Neutrophil (primary cell): Measurements from ENCODE around the gene OR2F2.

ENCODE experiments used
- H3K27ac ChIP-seq: fragments of 200-600 bp; sonication (generic); 2 replicates; pipeline ENCODE4 v1.5.1; 2016; ENCODE audit warnings: mild to moderate bottlenecking, moderate library complexity
- H3K27me3 ChIP-seq: fragments of 200-600 bp; sonication (generic); 2 replicates; pipeline ENCODE4 v1.6.0; 2016; ENCODE audit warnings: mild to moderate bottlenecking
- H3K36me3 ChIP-seq: fragments of 200-600 bp; sonication (generic); 2 replicates; pipeline ENCODE4 v1.5.1; 2017
- H3K4me1 ChIP-seq, 2 experiments: fragments of 200-600 bp in 1 of 2; sonication (generic) in 1 of 2; 1 replicate in 1 of 2; 2 replicates in 1 of 2; pipeline versions ENCODE4 v1.5.1 to v1.6.1; 2013 to 2016; ENCODE audit warnings: low read depth in 1 of 2, low read length in 1 of 2, mild to moderate bottlenecking in 1 of 2, moderate library complexity in 1 of 2; ENCODE audit not compliant: control insufficient read depth in 1 of 2, insufficient read depth in 1 of 2
- H3K4me3 ChIP-seq, 2 experiments: fragments of 200-600 bp in 1 of 2; sonication (generic) in 1 of 2; 1 replicate in 1 of 2; 2 replicates in 1 of 2; pipeline ENCODE4 v1.5.1; 2013 to 2016; ENCODE audit warnings: low read depth in 1 of 2, low read length in 1 of 2, mild to moderate bottlenecking in 1 of 2, moderate library complexity in 1 of 2
- H3K9me3 ChIP-seq: fragments of 200-600 bp; sonication (generic); 2 replicates; pipeline ENCODE4 v1.5.1; 2016
- TF ChIP-seq, protein P1 (sequence below): fragments of 200-600 bp; sonication (generic); IDR thresholded peaks from 2 replicates; pipeline ENCODE4 v1.5.1; 2016; ENCODE audit warnings: antibody characterized with exemption

OR2F2 gene

GRCh38 chr7:143906895-143907294, 28.1 kb upstream of the OR2F2 start:
- Histone ChIP-seq H3K27me3 (no peaks in the 10 kb centered on the region), H3K4me3 (no peak overlapping the region), H3K4me1 (peaks cover 0 to under 1% of the 10 kb centered on the region in 2 experiments), H3K27ac (no peak overlapping the region), H3K9me3 (no peaks in the 10 kb centered on the region), H3K36me3 (no peaks in the 10 kb centered on the region)
- TF ChIP-seq, protein P1, sequence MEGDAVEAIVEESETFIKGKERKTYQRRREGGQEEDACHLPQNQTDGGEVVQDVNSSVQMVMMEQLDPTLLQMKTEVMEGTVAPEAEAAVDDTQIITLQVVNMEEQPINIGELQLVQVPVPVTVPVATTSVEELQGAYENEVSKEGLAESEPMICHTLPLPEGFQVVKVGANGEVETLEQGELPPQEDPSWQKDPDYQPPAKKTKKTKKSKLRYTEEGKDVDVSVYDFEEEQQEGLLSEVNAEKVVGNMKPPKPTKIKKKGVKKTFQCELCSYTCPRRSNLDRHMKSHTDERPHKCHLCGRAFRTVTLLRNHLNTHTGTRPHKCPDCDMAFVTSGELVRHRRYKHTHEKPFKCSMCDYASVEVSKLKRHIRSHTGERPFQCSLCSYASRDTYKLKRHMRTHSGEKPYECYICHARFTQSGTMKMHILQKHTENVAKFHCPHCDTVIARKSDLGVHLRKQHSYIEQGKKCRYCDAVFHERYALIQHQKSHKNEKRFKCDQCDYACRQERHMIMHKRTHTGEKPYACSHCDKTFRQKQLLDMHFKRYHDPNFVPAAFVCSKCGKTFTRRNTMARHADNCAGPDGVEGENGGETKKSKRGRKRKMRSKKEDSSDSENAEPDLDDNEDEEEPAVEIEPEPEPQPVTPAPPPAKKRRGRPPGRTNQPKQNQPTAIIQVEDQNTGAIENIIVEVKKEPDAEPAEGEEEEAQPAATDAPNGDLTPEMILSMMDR, result no peak

DNA sequence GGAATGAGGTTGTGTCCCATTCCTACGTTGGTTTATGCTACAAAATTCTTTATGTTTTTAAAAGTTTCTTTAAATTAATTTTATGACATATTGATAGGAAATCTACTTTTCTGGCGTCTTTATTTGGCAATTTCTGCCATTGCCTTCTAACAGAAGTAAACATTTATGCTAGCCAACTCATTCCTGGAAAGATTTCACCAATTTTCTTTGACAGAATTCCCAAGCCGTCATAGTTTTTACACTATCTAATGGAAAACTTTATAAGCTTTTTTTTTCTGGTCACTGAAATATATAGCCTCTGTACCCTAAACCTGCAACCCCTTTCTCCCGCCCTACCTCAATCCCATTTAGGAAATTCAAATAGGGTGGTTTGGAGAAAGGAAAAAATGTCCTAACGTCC, 26.9 kb upstream of the OR2F2 start:
- no peak overlapping the region for H3K27ac ChIP-seq
- TF ChIP-seq, protein P1, result no peak
- H3K9me3 ChIP-seq, result no peaks in the 10 kb centered on the region
- no peak overlapping the region for H3K4me3 ChIP-seq
- H3K36me3 ChIP-seq, result no peaks in the 10 kb centered on the region
- H3K27me3 ChIP-seq, result no peaks in the 10 kb centered on the region
- no peaks in the 10 kb centered on the region for H3K4me1 ChIP-seq

DNA sequence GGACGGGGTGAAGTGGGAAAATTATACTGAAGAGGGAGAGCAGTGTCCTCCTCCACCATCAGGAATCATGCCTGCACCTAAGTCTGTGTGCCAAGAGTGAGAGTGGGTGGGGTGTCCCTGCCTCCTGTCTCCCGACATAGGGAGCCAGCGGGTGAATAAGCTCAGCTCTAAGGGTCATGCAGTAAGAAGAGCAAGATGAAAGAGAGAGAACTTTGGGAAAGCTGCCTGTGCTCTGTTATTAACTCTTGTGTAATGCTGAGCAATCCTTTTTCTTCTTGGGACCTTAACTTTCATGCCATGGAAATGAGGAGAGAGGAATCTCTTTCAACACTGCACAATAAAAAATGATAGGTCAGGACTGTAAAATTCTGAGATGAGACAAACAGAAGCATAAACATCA, 25.2 kb upstream of the OR2F2 start:
- H3K36me3 ChIP-seq, result no peaks in the 10 kb centered on the region
- H3K9me3 ChIP-seq, result no peaks in the 10 kb centered on the region
- no peaks in the 10 kb centered on the region for H3K4me1 ChIP-seq
- no peak overlapping the region for H3K27ac ChIP-seq
- TF ChIP-seq, protein P1, result no peak
- H3K27me3 ChIP-seq, result no peaks in the 10 kb centered on the region
- H3K4me3 ChIP-seq, result no peak overlapping the region

- Histone ChIP-seq H3K27ac (no peak overlapping the region), H3K27me3 (no peaks in the 10 kb centered on the region), H3K9me3 (no peaks in the 10 kb centered on the region), H3K4me1 (no peaks in the 10 kb centered on the region), H3K4me3 (no peak overlapping the region), H3K36me3 (no peaks in the 10 kb centered on the region)
- TF ChIP-seq, protein P1, result no peak
Measured at GRCh38 chr7:143910473-143911248, 24.4 kb upstream of the OR2F2 start.

- Histone ChIP-seq H3K27ac (no peak overlapping the region), H3K27me3 (no peaks in the 10 kb centered on the region), H3K9me3 (no peaks in the 10 kb centered on the region), H3K4me1 (no peaks in the 10 kb centered on the region), H3K4me3 (no peak overlapping the region), H3K36me3 (no peaks in the 10 kb centered on the region)
- TF ChIP-seq, protein P1, result no peak
Measured at GRCh38 chr7:143913945-143914615, 21.0 kb upstream of the OR2F2 start.
